HS-27A (cell line): ENCODE data around the gene ACTR3.

Experiments used
- DNase-seq: peaks from one replicate; pipeline ENCODE4 v3.0.0-alpha.2; 2012; ENCODE audit warnings: low read depth, missing footprints

The ACTR3 gene

GRCh38 chr2:114001937-114002336 is 112.0 kb downstream of the ACTR3 start:
- DNase-seq: no peak

- no peak for DNase-seq
Observed at GRCh38 chr2:114005110-114005783, 115.4 kb downstream of the ACTR3 start.

GRCh38 chr2:114006460-114006859 is 116.6 kb downstream of the ACTR3 start:
- no peak for DNase-seq

GRCh38 chr2:114007436-114007835 is 117.5 kb downstream of the ACTR3 start:
- DNase-seq: no peak

DNA sequence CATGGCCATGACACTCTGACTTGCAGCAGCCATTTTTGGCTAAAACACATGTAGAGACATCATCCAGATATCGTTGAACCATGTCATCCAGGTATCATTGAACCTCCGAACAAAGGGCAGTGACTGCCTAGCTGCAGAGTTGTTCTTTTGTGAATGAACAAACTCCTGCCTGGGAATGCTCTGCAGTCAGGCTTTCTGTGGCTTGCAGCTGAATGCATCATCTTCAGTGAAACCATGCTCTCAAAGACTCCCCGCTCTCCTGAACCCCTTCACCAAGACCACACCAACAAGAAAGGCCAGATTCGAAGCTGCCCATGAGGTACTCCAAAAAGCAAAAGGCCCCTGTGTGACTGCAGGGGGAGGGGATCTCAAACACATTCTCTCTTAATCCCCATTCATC is 118.8 kb downstream of the ACTR3 start:
- DNase-seq: no peak

DNA sequence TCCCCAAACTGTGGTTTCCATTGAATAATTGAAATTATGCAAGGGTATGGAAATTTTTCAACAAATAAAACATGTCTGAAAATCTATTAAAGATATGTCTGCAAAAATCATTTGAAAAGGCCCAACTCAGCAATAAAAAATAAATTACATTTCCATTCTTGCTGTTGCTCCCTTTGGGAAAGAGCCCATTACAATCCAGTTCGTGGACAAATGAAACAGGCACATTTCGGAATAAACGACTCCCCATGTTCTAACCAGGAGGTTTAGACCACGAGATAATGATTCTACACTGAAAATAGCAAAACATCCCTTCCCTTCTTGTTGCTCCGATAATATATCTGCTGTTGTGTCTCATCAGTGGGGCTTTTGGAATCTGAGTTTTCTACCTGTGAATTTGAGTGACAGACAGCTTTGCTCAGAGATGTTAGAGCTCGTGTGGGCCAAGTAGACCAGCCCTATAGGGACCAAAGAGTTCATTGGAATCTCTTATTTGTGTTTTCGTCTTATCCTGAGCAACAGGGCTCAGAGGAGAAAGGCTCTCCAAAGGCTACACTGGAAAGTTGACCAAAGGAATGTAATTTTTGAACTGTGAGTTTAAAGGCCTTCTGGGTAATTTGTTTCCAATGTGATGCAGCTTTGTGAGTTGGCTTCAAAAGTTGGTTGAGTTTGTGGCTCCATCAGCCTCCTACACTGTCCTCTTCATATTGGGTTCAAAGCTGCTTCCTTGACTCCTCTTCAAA is 119.5 kb downstream of the ACTR3 start:
- DNase-seq: no peak

GRCh38 chr2:114010001-114010400 is 120.1 kb downstream of the ACTR3 start:
- no peak for DNase-seq

GRCh38 chr2:114011713-114012112 is 121.8 kb downstream of the ACTR3 start:
- DNase-seq: no peak
